Measurements from ENCODE around the gene SLC9A8.

SLC9A8 gene

DNA sequence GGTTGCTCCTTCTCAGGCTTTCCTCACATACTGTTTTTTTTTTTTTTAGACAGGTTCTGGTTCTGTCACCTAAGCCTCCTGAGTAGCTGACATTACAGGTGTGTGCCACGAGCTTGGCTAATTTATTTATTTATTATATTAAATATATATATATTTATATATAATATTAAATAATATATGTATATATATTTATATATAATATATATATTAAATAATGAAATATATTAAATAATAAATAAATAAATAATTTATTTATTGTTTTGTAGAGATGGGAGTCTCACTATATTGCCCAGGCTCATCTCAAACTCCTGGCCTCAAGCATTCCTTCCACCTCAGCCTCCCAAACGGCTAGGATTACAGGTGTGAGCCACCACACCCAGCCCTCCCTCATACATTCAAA is 28.3 kb upstream of the SLC9A8 start:
- no peak overlapping the region for H3K4me3 ChIP-seq (ENCODE audit: low read depth, low read length)
- DNase-seq (ENCODE audit: low read depth): no peak
- TF ChIP-seq, protein P1, sequence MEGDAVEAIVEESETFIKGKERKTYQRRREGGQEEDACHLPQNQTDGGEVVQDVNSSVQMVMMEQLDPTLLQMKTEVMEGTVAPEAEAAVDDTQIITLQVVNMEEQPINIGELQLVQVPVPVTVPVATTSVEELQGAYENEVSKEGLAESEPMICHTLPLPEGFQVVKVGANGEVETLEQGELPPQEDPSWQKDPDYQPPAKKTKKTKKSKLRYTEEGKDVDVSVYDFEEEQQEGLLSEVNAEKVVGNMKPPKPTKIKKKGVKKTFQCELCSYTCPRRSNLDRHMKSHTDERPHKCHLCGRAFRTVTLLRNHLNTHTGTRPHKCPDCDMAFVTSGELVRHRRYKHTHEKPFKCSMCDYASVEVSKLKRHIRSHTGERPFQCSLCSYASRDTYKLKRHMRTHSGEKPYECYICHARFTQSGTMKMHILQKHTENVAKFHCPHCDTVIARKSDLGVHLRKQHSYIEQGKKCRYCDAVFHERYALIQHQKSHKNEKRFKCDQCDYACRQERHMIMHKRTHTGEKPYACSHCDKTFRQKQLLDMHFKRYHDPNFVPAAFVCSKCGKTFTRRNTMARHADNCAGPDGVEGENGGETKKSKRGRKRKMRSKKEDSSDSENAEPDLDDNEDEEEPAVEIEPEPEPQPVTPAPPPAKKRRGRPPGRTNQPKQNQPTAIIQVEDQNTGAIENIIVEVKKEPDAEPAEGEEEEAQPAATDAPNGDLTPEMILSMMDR (IDR thresholded peaks at IDR 0.05; ENCODE audit: control insufficient read depth, extremely low read depth, insufficient read depth): no peak

DNA sequence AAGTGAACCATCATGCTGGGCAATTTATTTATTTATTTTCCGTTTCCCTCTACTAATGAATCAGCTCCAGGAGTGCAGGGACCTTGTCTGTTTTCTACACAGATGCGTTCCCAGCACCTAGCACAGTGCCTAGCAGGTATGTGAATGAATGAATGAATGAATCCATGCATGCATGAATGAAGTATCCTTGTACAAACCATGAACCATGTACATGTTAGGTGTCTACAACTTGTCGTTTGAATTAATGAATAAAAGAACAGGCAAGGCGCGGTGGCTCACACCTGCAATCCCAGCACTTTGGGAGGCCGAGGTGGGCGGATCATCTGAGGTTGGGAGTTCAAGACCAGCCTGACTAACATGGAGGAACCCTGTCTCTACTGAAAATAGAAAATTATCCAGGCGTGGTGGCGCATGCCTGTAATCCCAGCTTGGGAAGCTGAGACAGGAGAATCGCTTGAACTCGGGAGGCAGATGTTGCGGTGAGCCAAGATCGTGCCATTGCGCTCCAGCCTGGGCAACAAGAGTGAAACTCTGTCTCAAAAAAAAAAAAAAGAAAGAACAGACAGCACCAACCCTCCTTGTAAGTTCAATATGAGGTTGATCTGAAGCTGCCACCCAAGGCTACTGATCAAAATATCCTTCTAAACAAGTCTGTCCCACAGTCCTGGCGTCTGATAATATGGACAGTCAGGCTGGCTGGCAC is 27.3 kb upstream of the SLC9A8 start:
- no peak overlapping the region for H3K4me3 ChIP-seq (ENCODE audit: low read depth, low read length)
- no peak for DNase-seq (ENCODE audit: low read depth)
- TF ChIP-seq, protein P1 (IDR thresholded peaks at IDR 0.05; ENCODE audit: control insufficient read depth, extremely low read depth, insufficient read depth): no peak

DNA sequence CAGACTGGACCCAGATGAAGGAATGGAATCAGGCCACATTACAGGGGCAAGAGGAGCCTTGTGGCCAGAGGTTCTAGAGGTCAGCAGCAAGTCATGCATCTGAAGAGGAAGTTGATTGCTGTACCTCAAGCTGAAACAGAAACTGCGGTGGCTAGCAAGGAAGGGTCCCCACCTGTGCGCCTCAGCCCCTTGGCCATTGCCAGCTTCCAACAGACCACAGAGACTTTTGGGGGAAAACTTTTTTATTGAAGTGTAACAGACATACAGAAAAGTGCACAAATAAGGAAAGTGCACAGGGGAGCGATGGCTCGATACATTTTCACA is 26.8 kb upstream of the SLC9A8 start:
- TF ChIP-seq, protein P1 (IDR thresholded peaks at IDR 0.05; ENCODE audit: control insufficient read depth, extremely low read depth, insufficient read depth): no peak
- no peak for DNase-seq (ENCODE audit: low read depth)
- H3K4me3 ChIP-seq (ENCODE audit: low read depth, low read length): no peak overlapping the region

DNA sequence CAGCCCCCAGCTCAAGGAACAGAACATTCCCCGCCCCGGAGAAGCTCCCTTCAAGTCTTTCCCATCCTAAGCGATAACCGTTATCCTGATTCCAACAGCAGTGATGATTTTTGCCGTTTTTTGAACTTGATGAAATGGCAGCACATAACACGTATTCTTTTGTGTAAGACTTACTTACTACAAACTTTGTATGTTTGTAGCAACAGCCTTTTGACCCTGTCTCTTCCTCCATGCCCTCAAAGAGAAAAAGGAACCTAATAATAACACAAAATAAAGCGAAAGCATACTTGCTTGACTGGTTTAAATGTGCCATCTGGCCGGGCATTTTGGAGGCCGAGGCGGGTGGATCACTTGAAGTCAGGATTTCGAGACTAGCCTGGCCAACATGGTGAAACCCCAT is 26.4 kb upstream of the SLC9A8 start:
- no peak overlapping the region for H3K4me3 ChIP-seq (ENCODE audit: low read depth, low read length)

DNA sequence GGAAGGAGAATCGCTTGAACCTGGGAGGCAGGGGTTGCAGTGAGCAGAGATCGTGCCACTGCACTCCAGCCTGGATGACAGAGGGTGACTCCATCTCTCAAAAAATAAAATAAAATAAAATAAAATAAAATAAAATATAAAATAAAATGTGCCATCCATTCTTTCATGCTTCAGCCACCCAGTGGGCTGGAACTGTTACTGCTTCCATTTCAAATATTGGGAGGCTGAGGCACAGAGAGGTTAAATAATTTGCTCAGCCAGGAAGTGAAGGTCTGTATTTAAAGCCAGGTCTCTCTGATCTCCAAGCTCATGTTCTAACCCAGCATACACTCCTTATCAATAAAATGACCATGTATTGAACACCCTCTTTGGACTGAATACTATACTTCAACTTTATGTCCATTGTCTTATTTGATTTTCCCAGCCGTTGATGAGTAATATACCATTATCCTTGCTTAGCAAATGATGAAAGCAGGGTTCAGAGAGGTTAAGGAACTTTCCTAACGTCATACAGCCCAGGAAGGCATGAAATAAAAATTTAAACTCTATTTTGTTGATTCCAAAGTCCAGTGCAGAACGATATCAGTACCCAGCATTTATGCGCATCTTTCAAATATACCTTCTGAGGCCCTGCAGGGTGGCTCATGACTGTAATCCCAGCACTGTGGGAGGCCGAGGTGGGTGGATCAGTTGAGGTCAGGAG is 25.8 kb upstream of the SLC9A8 start:
- TF ChIP-seq, protein P1 (IDR thresholded peaks at IDR 0.05; ENCODE audit: control insufficient read depth, extremely low read depth, insufficient read depth): 0 out of 2 replicates have a peak, but pooled peaks have one; percentile 15
- no peak for DNase-seq (ENCODE audit: low read depth)
- H3K4me3 ChIP-seq (ENCODE audit: low read depth, low read length): no peak overlapping the region

More for the DNA sequence above, 26.4 kb upstream of the SLC9A8 start:
- TF ChIP-seq, protein P1 (IDR thresholded peaks at IDR 0.05; ENCODE audit: control insufficient read depth, extremely low read depth, insufficient read depth): no peak
- no peak for DNase-seq (ENCODE audit: low read depth)

DNA sequence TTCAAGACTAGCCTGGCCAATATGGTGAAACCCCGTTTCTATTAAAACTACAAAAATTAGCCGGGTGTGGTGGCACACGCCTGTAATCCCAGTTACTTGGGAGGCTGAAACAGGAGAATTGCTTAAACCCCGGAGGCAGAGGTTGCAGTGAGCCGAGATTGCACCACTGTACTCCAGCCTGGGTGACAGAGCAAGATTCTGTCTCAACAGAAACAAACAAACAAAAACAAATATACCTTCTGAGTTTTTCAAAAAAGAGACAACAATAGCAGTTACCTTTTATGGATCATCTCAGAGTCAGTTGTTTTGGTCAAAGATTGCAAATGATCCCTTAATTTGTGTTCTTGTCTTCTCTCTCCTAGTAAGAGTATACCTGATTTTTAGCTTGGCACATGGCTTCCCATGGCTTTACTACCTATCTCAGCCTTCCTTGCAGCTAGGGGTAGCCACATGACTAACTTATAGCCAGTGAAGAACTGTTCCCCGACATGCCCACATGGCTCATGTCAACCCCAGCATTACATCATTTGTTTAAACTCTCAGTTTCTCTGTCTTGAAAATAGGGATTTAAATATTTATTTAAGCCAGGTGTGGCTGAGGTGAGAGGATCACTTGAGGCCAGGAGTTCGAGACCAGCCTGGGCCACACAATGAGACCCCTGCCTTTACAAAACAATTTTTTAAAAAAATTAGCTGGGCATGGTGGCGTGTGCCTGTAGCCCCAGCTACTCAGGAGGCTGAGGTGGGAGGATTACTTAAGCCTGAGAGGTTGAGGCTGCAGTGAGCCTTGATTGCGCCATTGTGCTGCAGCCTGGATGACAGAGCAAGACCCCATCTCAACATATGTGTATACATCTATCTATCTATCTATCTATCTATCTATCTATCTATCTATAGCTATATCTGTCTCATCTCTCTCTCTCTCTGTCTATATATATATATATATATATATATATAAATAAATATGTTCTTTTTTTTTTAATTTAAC is 25.0 kb upstream of the SLC9A8 start:
- TF ChIP-seq, protein P1 (IDR thresholded peaks at IDR 0.05; ENCODE audit: control insufficient read depth, extremely low read depth, insufficient read depth): no peak
- DNase-seq (ENCODE audit: low read depth): no peak
- H3K4me3 ChIP-seq (ENCODE audit: low read depth, low read length): no peak overlapping the region

Measured in LNCaP clone FGC (cell line).